ENCODE data around the gene PKLR.

Gene PKLR

GRCh38 chr1:155282488-155283091 is 18.6 kb downstream of the PKLR start:
- DNase-seq = no peak

GRCh38 chr1:155279268-155279667 is 22.0 kb downstream of the PKLR start:
- no peak for DNase-seq

GRCh38 chr1:155278689-155279160 is 22.5 kb downstream of the PKLR start:
- no peak for DNase-seq

- peak; percentile 71 to 76 for DNase-seq
These were observed 23.1 kb downstream of the PKLR start for GRCh38 chr1:155277902-155278688.

- peak; percentile 92 to 93 for DNase-seq
These were observed 24.0 kb downstream of the PKLR start, which contains the start of gene HCN3 for GRCh38 chr1:155277070-155277901. TSS of gene HCN3 (plus strand) at chr1:155277463. CDS start at chr1:155277591, 128 bp downstream.

GRCh38 chr1:155273343-155274245 is 27.6 kb downstream of the PKLR start, which contains the start of gene CLK2:
TSS of gene CLK2 (minus strand) at chr1:155273504. CDS start at chr1:155270977, 2,527 bp downstream.
- peak; percentile 94 to 95 for DNase-seq

GRCh38 chr1:155272466-155273342 is 28.5 kb downstream of the PKLR start:
- peak in 1 of 2 experiments; percentile 35 for DNase-seq

- DNase-seq = no peak
These were observed 31.9 kb downstream of the PKLR start for GRCh38 chr1:155269381-155269780.

GRCh38 chr1:155268630-155269029 is 32.6 kb downstream of the PKLR start:
- no peak for DNase-seq

- no peak for DNase-seq
These were observed 33.9 kb downstream of the PKLR start for GRCh38 chr1:155267373-155267772.

- DNase-seq = no peak
These were observed 34.7 kb downstream of the PKLR start for GRCh38 chr1:155266553-155266952.

- DNase-seq = no peak
These were observed 38.2 kb downstream of the PKLR start for GRCh38 chr1:155263067-155263466.

- DNase-seq = peak; percentile 77
These were observed 39.2 kb downstream of the PKLR start, which contains the start of gene SCAMP3 for GRCh38 chr1:155261852-155262673. TSS of gene SCAMP3 (minus strand) at chr1:155262360. CDS start at chr1:155262151, 209 bp downstream.

GRCh38 chr1:155261493-155261851 is 39.8 kb downstream of the PKLR start:
- no peak for DNase-seq

GRCh38 chr1:155260276-155260675 is 41.0 kb downstream of the PKLR start:
- DNase-seq = no peak

GRCh38 chr1:155256058-155256852 is 45.0 kb downstream of the PKLR start:
- DNase-seq = no peak

- DNase-seq = peak; percentile 69 to 72
These were observed 45.8 kb downstream of the PKLR start, which contains the start of gene ENTREP3 for GRCh38 chr1:155255243-155256007. TSS of gene ENTREP3 (minus strand) at chr1:155255483. CDS start at chr1:155254877, 606 bp downstream.

GRCh38 chr1:155254714-155255242 is 46.5 kb downstream of the PKLR start:
- no peak for DNase-seq

Measured in activated CD4-positive, alpha-beta T cell treated with anti-CD3 and anti-CD28 coated beads, Interleukin-2, amount 50 U/mL, for 4 hours (primary cell).